Thyroid gland (tissue), 4 donors: ENCODE measurements around the gene EIF3M.

ENCODE experiments used
- CTCF ChIP-seq, 6 experiments: fragments of 200-600 bp in 3 of 6; fragments of 450-650 bp in 3 of 6; sonication (generic) in 3 of 6; IDR thresholded peaks; one replicate each; pipeline ENCODE4 v1.5.1; 2016 to 2019; ENCODE audit warnings: antibody characterized with exemption in 6 of 6, mild to moderate bottlenecking in 2 of 6, inconsistent platforms in 1 of 6, moderate library complexity in 1 of 6
- POLR2A ChIP-seq, 2 donors: fragments of 450-650 bp; IDR thresholded peaks; one replicate each; pipeline ENCODE4 v1.6.1; 2017; ENCODE audit warnings: antibody characterized with exemption in 2 of 2, mild to moderate bottlenecking in 2 of 2, moderate library complexity in 1 of 2

GRCh38 chr11:32569313-32569881 is 14.2 kb upstream of the EIF3M start:
- TF ChIP-seq POLR2A (IDR thresholded peaks at IDR 0.05) (no peak), CTCF (IDR thresholded peaks at IDR 0.05) (no peak)
